Liver (tissue), 9 donors: ENCODE measurements around the gene ARID5B. TPM values are rescaled to one million over a fixed set of nuclear protein-coding genes. Genes with fewer than 3 reads are reported as not detected.

ENCODE experiments used
- DNase-seq: peaks from one replicate; pipeline ENCODE4 v3.0.0-alpha.2; 2017; ENCODE audit warnings: low spot score
- H3K27ac ChIP-seq, 2 donors: one replicate each; pipeline ENCODE4 v1.7.0; 2013; ENCODE audit warnings: inconsistent platforms in 2 of 2, low read length in 2 of 2, control low read depth in 1 of 2, low read depth in 1 of 2, mild to moderate bottlenecking in 1 of 2
- H3K27me3 ChIP-seq, 4 donors: one replicate each; pipeline versions ENCODE4 v1.6.1 to v1.7.0; 2013; ENCODE audit warnings: low read length in 3 of 4, inconsistent platforms in 1 of 4, mild to moderate bottlenecking in 1 of 4, moderate library complexity in 1 of 4; ENCODE audit not compliant: control insufficient read depth in 4 of 4, insufficient read depth in 4 of 4
- H3K36me3 ChIP-seq, 4 donors: one replicate each; pipeline versions ENCODE4 v1.6.1 to v1.7.0; 2013; ENCODE audit warnings: low read length in 3 of 4, mild to moderate bottlenecking in 3 of 4, low read depth in 1 of 4, moderate library complexity in 1 of 4; ENCODE audit not compliant: control insufficient read depth in 4 of 4, insufficient read depth in 3 of 4
- H3K4me1 ChIP-seq, 4 donors: one replicate each; pipeline versions ENCODE4 v1.6.1 to v1.7.0; 2013; ENCODE audit warnings: low read length in 3 of 4, mild to moderate bottlenecking in 3 of 4, moderate library complexity in 1 of 4; ENCODE audit not compliant: control insufficient read depth in 4 of 4, insufficient read depth in 4 of 4
- H3K4me3 ChIP-seq, 3 donors: one replicate each; pipeline versions ENCODE4 v1.6.1 to v1.7.0; 2013; ENCODE audit warnings: low read length in 3 of 3, control low read depth in 1 of 3, low read depth in 1 of 3, mild to moderate bottlenecking in 1 of 3
- H3K9ac ChIP-seq, 2 donors: one replicate each; pipeline ENCODE4 v1.7.0; 2013; ENCODE audit warnings: low read length in 2 of 2, mild to moderate bottlenecking in 2 of 2, moderate library complexity in 2 of 2, control low read depth in 1 of 2, low read depth in 1 of 2
- H3K9me3 ChIP-seq, 4 donors: one replicate each; pipeline versions ENCODE4 v1.6.1 to v1.7.0; 2013; ENCODE audit warnings: low read length in 3 of 4; ENCODE audit not compliant: control insufficient read depth in 4 of 4
- EGR1 ChIP-seq, 2 donors: IDR thresholded peaks; 2 replicates each; pipeline ENCODE4 v1.6.1; 2016 to 2018; ENCODE audit warnings: antibody characterized with exemption in 2 of 2, low read depth in 2 of 2
- HNF4A ChIP-seq, 2 donors: conservative IDR thresholded peaks; 2 replicates each; pipeline ENCODE4 v1.6.1; 2016; ENCODE audit warnings: antibody characterized with exemption in 2 of 2, mild to moderate bottlenecking in 2 of 2
- RXRA ChIP-seq, 2 donors: IDR thresholded peaks; 2 replicates each; pipeline ENCODE4 v1.6.1; 2017 to 2018; ENCODE audit warnings: antibody characterized with exemption in 2 of 2, mild to moderate bottlenecking in 1 of 2
- SP1 ChIP-seq: IDR thresholded peaks from 2 replicates; pipeline ENCODE4 v1.6.1; 2018; ENCODE audit warnings: antibody characterized with exemption, mild to moderate bottlenecking
- WGBS: extraction: QIAGEN DNeasy Blood & Tissue Kit; methylation state at CpG from one replicate; pipeline ENCODE4 v1.1.7; 2013; 5-methylcytosine and 5-hydroxymethylcytosine counted together
- polyA plus RNA-seq, 2 donors: library from polyadenylated mRNA; stranded (reverse) in 1 of 2; unstranded in 1 of 2; fragments of 200-250 nt in 1 of 2; fragments of >200 nt in 1 of 2; fragmentation: Nextera tagmentation in 1 of 2; extraction: Ambion mirVana in 1 of 2; gene quantifications; one replicate each; pipeline versions ENCODE4 v1.2.1 to v1.2.3, GENCODE V29; 2013 to 2015
- total RNA-seq, 2 donors: library from RNA; depleted of rRNA; stranded (reverse); fragments of >200 nt; gene quantifications; one replicate each; pipeline ENCODE4 v1.2.3, GENCODE V29; 2014
- TF ChIP-seq, protein P1 (sequence below): IDR thresholded peaks from 2 replicates; pipeline ENCODE4 v1.6.1; 2016; ENCODE audit warnings: antibody characterized with exemption
- TF ChIP-seq, protein P2 (sequence below): IDR thresholded peaks from 2 replicates; pipeline ENCODE4 v1.6.1; 2016; ENCODE audit warnings: antibody characterized with exemption, mild to moderate bottlenecking
- TF ChIP-seq, protein P3 (sequence below): IDR thresholded peaks from 2 replicates; pipeline ENCODE4 v1.6.1; 2016; ENCODE audit warnings: antibody characterized with exemption
- TF ChIP-seq, protein P4 (sequence below): IDR thresholded peaks from 2 replicates; pipeline ENCODE4 v1.6.1; 2016; ENCODE audit warnings: antibody characterized with exemption
- TF ChIP-seq, protein P5 (sequence below): fragments of 150-350 bp; IDR thresholded peaks from 2 replicates; pipeline ENCODE4 v1.5.1; 2017; ENCODE audit warnings: improper control_type of control experiment, low read depth, low read length; ENCODE audit not compliant: missing input control
- donor health status: healthy.
- donor health status: healthy.
- donor health status: healthy.
- donor health status: healthy.
- donor health status: healthy.

The ARID5B gene
- total and polyA plus RNA-seq, 4 donors, result 1.3 to 6.4 (median 5.2) TPM

DNA sequence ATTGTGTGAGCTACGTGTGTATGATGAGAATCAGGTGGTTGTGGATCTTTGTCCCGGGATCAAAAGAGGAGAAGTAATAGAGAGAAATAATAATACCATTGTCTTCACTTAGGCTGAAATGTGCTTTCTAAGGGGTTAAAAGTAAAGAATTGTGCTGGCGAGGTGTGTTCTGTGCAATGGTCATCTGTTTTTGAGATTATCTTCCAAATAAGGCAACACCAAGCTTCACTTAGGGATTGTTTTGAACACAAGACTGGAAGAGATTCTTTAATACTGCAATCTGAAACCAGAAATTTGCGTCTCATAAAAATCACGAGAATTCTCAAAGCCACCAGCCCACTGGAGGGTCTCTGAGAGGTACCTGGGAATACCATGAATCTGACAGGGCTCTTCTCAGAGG lies 84.2 kb downstream of the ARID5B start:
- Histone ChIP-seq H3K4me3 (no peak overlapping the region), H3K27ac (no peak overlapping the region), H3K36me3 (no peaks in the 10 kb centered on the region), H3K9me3 (no peaks in the 10 kb centered on the region), H3K27me3 (no peaks in the 10 kb centered on the region), H3K4me1 (peaks cover 0 to 11% (median 3%) of the 10 kb centered on the region in 4 donors), H3K9ac (no peak overlapping the region)
- TF ChIP-seq SP1, result no peak
- TF ChIP-seq, protein P1, sequence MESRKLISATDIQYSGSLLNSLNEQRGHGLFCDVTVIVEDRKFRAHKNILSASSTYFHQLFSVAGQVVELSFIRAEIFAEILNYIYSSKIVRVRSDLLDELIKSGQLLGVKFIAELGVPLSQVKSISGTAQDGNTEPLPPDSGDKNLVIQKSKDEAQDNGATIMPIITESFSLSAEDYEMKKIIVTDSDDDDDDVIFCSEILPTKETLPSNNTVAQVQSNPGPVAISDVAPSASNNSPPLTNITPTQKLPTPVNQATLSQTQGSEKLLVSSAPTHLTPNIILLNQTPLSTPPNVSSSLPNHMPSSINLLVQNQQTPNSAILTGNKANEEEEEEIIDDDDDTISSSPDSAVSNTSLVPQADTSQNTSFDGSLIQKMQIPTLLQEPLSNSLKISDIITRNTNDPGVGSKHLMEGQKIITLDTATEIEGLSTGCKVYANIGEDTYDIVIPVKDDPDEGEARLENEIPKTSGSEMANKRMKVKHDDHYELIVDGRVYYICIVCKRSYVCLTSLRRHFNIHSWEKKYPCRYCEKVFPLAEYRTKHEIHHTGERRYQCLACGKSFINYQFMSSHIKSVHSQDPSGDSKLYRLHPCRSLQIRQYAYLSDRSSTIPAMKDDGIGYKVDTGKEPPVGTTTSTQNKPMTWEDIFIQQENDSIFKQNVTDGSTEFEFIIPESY, result no peak
- TF ChIP-seq HNF4A (conservative IDR thresholded peaks at IDR 0.05), result no peak
- TF ChIP-seq, protein P2, sequence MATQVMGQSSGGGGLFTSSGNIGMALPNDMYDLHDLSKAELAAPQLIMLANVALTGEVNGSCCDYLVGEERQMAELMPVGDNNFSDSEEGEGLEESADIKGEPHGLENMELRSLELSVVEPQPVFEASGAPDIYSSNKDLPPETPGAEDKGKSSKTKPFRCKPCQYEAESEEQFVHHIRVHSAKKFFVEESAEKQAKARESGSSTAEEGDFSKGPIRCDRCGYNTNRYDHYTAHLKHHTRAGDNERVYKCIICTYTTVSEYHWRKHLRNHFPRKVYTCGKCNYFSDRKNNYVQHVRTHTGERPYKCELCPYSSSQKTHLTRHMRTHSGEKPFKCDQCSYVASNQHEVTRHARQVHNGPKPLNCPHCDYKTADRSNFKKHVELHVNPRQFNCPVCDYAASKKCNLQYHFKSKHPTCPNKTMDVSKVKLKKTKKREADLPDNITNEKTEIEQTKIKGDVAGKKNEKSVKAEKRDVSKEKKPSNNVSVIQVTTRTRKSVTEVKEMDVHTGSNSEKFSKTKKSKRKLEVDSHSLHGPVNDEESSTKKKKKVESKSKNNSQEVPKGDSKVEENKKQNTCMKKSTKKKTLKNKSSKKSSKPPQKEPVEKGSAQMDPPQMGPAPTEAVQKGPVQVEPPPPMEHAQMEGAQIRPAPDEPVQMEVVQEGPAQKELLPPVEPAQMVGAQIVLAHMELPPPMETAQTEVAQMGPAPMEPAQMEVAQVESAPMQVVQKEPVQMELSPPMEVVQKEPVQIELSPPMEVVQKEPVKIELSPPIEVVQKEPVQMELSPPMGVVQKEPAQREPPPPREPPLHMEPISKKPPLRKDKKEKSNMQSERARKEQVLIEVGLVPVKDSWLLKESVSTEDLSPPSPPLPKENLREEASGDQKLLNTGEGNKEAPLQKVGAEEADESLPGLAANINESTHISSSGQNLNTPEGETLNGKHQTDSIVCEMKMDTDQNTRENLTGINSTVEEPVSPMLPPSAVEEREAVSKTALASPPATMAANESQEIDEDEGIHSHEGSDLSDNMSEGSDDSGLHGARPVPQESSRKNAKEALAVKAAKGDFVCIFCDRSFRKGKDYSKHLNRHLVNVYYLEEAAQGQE, result no peak
- WGBS, result 96% methylated on average over 5 of the region's 5 CpGs
- no peak for DNase-seq

DNA sequence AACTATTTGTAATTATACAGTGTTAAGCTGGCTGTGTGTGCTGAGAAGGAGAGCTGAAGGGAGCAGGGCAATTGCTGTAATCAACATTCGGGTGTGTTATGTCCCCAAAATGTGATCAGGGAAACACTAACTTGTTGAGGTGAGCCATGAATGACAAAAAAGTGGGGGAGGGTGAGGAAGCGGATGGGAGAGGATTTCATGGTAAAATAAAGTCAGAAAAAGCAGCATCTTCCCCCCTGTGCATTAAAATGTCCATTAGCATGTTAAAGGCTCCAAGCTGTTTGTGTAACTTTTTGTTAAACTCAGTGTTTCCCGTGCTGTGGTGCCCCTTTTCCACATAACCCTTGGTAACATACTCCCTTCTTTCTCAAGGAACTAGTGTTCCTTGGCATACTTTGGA lies 84.9 kb downstream of the ARID5B start:
- TF ChIP-seq, protein P3, sequence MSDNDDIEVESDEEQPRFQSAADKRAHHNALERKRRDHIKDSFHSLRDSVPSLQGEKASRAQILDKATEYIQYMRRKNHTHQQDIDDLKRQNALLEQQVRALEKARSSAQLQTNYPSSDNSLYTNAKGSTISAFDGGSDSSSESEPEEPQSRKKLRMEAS, result no peak
- TF ChIP-seq SP1 (no peak), EGR1 (IDR thresholded peaks at IDR 0.05; ENCODE audit: low read depth in 2 of 2) (no peak), RXRA (IDR thresholded peaks at IDR 0.05) (no peak)
- TF ChIP-seq, protein P4, sequence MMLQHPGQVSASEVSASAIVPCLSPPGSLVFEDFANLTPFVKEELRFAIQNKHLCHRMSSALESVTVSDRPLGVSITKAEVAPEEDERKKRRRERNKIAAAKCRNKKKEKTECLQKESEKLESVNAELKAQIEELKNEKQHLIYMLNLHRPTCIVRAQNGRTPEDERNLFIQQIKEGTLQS, result no peak
- TF ChIP-seq, protein P5, sequence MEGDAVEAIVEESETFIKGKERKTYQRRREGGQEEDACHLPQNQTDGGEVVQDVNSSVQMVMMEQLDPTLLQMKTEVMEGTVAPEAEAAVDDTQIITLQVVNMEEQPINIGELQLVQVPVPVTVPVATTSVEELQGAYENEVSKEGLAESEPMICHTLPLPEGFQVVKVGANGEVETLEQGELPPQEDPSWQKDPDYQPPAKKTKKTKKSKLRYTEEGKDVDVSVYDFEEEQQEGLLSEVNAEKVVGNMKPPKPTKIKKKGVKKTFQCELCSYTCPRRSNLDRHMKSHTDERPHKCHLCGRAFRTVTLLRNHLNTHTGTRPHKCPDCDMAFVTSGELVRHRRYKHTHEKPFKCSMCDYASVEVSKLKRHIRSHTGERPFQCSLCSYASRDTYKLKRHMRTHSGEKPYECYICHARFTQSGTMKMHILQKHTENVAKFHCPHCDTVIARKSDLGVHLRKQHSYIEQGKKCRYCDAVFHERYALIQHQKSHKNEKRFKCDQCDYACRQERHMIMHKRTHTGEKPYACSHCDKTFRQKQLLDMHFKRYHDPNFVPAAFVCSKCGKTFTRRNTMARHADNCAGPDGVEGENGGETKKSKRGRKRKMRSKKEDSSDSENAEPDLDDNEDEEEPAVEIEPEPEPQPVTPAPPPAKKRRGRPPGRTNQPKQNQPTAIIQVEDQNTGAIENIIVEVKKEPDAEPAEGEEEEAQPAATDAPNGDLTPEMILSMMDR, result no peak
- TF ChIP-seq, protein P2, result no peak
- no peaks in the 10 kb centered on the region for H3K36me3 ChIP-seq
- H3K9me3 ChIP-seq, result no peaks in the 10 kb centered on the region
- 95% methylated on average over 3 of the region's 3 CpGs for WGBS
- DNase-seq, result no peak
- peaks cover 0 to 11% (median 3%) of the 10 kb centered on the region in 4 donors for H3K4me1 ChIP-seq
- no peak overlapping the region for H3K9ac ChIP-seq
- no peak overlapping the region for H3K4me3 ChIP-seq
- H3K27me3 ChIP-seq, result no peaks in the 10 kb centered on the region
- no peak overlapping the region for H3K27ac ChIP-seq
